D341Med (cell line): ENCODE measurements around the gene FGF10.
A peak's percentile ranks its signal among the peaks of the same experiment; 100 is the strongest.

Experiments used
- DNase-seq: peaks from one replicate; pipeline ENCODE4 v3.0.0; 2012; ENCODE audit warnings: low spot score

The FGF10 gene

DNA sequence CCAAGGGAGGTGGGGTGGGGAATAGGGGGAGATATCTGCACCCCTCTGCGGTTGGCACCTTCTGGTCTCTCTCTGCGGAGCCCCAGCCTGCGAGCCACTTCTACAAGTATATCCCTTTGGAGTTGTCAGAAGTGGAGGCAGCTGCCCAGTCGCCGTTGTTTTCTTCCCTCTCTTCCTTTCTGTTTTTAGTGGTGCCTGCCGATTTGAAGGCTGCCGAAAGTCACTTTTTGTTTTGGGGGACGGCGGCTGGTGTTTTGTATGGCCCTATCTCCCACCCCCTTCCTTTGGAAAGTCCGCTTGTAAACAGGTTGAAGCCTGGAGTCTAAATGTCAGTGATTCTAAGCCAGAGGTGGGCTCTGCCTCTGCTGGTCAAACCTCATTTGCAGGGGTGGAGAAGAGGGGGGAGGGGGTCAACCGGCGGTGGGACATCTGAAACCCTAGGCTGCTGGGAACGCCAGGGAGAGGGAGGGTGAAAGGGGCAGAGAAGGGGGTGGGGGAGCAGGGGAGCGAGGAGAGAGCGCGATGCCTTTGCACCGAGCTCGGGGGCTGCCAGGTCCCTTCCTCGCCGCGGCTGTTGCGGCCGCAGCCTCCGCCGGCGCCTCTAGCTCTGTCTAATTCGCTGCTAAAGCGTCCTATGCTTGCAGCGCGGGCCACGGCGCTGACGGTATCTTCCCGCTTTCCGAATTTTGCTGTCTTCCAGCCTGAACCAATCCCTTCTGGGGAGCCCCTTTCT lies at the start of gene FGF10:
Gene FGF10 (minus strand): TSS at position 331 of the 733 bp plus-strand sequence. CDS start 738 bp downstream, outside the sequence.
- DNase-seq, result peak; percentile 69

- DNase-seq, result no peak
These were observed 37.7 kb upstream of the FGF10 start for GRCh38 chr5:44426944-44427343.

GRCh38 chr5:44412286-44412685 lies 23.1 kb upstream of the FGF10 start:
- DNase-seq, result no peak

GRCh38 chr5:44402084-44402483 lies 12.9 kb upstream of the FGF10 start:
- no peak for DNase-seq

DNA sequence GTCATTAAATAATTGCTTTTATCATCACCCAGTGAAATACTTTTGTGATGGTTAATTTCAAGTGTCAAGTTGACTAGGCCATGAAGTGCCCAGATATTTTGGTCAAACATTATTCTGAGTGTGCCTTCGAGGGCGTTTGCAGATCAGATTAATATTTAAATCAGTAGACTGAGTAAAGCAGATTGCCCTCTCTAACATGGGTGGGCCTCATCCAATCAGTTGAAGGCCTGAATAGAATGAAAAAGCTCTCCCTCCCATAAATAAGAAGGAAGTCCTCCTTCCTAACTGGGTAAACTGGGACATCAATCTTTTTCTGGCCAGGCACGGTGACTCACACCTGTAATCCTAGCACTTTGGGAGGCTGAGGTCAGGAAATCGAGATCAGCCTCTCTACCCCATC lies 12.4 kb upstream of the FGF10 start:
- no peak for DNase-seq

GRCh38 chr5:44398382-44398781 lies 9.2 kb upstream of the FGF10 start:
- no peak for DNase-seq

GRCh38 chr5:44396312-44396711 lies 7.1 kb upstream of the FGF10 start:
- no peak for DNase-seq

GRCh38 chr5:44390351-44390750 lies 1.1 kb upstream of the FGF10 start:
- DNase-seq, result no peak

DNA sequence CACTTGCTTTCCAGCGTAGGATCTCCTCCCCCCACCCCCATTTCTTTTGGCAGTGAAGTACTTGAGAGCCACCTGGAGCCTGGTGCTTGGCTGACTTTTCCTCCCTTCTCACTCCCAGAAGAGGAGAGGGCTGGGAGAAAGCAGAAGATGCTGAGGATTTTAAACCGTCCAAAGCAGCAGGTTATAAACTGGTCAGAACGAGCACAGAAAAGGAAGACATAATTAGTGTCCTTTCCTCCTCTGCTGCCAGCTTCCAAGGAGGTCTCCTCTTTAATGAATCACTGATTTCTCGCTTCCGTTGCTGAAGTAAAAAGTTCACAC lies 563 bp upstream of the FGF10 start:
- no peak for DNase-seq

- peak; percentile 32 for DNase-seq
These were observed 715 bp downstream of the FGF10 start for GRCh38 chr5:44388321-44389089.

DNA sequence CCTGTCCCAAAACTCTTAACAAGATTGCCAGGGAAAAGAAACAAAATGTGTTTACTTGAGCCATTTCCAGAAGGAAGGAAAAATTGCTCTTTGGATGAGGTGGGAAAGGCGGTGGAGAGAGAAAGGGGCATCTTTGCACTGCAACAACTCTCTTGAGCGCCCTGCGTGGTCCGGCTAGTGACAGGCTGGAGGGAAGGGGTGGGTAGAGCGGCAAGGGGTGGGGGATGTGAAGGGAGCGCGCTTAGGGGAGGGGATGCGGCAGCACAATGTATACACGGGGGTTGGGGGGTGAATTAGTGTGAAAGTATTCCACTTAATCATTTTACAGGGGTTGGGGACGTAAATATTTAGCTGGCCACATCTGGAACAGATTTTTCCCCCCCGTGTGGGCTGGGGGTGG lies 1.3 kb downstream of the FGF10 start:
- no peak for DNase-seq

DNA sequence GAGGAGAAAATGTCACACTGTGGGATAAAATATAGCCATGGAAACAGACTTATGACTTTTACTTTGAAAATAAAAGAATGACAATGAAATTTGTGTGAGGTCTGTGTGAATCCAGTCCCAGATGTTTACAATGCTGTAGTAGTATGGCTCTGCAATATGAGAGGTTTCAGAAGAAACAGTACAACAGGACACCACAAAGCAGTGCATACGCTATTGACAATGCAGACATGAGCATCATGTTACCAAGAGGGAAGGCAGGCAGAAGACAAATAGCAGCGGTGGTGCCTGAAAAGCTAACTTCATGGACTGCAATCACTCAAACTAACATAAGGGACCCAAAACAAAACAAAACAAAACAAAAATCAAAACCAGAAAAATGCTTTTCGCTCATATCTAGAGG lies 1.8 kb downstream of the FGF10 start:
- DNase-seq, result no peak

- no peak for DNase-seq
These were observed 3.8 kb downstream of the FGF10 start for GRCh38 chr5:44385291-44385900.

DNA sequence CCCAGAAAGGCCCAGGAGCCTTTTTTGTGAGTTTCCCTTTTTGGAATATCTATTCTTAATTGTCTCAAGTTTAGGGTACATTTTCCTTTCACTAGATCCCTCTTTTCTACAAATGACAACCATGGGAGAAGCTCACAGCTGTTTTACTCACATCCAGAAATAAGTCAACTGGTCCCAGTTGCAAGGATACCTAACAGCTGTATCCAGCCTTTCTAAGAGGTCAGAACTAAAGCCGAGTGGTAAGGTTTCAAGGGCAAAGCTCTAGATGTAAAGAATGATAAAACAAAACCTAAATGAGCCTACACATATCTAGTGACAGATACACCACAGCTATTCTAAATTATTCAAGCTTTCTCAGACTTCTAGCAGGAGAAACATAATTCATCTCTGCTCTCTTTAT lies 4.4 kb downstream of the FGF10 start:
- no peak for DNase-seq

GRCh38 chr5:44382894-44383293 lies 6.3 kb downstream of the FGF10 start:
- no peak for DNase-seq

- no peak for DNase-seq
These were observed 12.2 kb downstream of the FGF10 start for GRCh38 chr5:44377057-44377456.

DNA sequence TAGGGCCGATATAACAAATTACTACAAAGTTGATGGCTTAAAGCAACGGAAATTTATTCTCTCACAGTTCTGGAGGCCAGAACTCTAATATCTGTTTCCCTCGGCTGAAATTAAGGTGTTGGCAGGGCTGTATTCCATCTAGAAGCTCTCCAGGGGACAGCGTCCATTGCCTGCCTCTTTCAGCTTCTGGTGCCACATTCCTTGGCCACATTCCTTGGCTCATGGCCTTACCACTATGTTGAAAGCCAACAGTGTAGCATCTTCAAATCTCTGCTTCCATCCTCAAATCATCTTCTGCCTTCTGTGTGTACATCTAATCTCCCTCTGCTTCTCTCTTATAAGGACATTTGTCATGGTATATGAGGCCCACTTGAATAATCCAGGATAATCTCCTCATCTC lies 17.2 kb downstream of the FGF10 start:
- no peak for DNase-seq

DNA sequence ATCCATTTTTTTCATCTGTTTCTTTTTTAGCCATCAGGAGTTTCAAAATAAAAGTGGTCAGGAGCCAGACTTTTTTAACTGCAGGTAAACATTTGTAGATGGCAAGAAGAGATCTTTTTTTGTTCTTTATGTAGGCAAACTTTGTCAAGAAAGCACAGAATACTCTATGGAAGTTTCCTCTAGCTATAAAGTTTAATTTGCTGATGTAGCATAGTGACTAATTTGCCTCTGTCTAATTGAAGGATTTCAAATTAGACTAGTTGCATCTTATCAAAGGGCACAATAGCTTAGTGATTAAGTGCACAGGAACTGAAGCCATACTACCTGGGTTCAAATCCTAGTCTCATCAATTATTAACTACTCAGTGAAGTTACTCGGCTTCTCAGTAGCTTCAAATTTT lies 22.0 kb downstream of the FGF10 start:
- no peak for DNase-seq

DNA sequence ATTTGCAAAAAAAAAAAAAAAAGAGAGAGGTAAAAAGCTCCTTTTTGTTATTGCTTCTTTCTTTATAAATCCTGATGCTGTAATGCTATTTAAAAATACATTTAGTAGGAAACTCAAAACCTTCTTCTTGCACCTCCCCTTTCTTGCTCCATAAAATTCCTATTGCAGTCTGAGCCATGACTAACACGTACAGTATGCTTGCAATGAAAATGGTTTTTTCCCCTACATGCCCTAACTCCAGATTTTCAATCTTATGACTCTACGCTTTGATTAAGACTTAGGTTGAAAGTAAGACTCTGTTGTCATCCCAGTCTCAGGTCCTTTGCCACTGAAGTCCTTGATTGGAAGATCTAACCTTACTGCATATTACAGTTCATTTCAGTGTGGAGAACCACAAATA lies 23.9 kb downstream of the FGF10 start:
- no peak for DNase-seq

DNA sequence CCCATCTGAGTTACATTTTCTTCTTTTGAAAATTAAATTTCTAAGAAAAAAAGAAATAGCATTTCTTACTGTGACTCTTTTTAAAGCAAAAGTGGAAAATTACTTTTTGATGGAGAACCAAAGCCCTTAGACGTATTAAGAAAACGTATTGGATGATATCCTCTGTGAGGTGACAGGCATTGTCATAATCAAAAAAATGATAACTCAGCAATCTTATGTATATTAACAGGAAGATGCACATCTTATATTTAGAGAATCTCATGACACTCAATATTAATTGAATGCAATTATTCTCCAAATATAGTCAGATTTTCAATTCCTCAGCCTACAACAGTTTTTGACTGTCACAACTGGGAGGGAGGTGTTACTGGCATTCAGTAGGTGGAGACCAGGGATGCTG lies 25.1 kb downstream of the FGF10 start:
- DNase-seq, result no peak

- no peak for DNase-seq
These were observed 27.7 kb downstream of the FGF10 start for GRCh38 chr5:44361342-44362001.

- DNase-seq, result no peak
These were observed 28.3 kb downstream of the FGF10 start for GRCh38 chr5:44360919-44361318.

DNA sequence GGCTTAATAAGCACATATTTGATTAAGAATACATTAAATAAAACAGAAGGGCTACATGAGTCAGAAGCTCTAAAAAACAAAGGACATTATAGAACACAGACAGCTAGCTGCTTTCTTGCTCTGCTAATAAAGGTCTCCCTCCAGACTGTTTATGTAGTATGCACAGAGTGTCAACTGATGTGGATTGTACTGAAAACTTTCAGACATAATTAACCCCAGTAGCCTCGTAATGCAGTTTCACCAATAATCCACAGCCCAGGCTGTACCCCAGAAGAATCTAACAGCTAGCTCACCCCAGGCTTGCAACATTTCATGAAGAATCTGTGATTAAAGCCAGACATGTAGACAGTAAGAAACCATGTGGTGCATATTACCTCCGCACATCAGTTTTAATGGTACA lies 30.8 kb downstream of the FGF10 start:
- no peak for DNase-seq
